ENCODE results near the gene CHD6. TPM values are rescaled to one million over a fixed set of nuclear protein-coding genes. Genes with fewer than 3 reads are reported as not detected.

CHD6 gene
- total and polyA plus RNA-seq, 8 donors: 27.7 to 68.6 (median 52.4) TPM

DNA sequence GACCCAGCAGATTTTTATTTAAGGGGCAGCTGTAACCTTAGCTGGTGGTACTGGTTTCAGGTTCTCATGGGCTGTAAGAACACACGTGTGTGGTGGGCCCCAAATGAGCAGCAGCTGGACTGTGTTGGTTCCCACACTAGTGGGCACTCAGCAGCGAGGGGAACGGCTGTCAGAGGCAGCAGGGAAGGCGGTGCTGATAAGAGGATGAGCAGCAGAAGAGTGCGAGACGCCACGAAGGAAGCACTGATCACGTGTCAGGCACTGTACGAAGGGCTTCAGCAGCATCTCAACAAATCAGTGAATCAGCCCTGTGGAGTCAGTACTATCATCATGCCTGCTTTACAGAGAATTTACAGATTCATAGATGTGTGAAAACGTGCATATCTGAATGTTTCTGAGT, 210.6 kb downstream of the CHD6 start:
- Histone ChIP-seq H3K27ac (no peak overlapping the region), H3K4me3 (no peak overlapping the region), H3K36me3 (peaks cover 0 to 90% of the 10 kb centered on the region in 2 donors), H3K4me1 (no peaks in the 10 kb centered on the region), H3K27me3 (no peaks in the 10 kb centered on the region), H3K9me3 (no peaks in the 10 kb centered on the region)
- ATAC-seq: no peak
- intact Hi-C loops (cut with DNase I): no loop called here
- DNase-seq: no peak
- TF ChIP-seq, protein P1, sequence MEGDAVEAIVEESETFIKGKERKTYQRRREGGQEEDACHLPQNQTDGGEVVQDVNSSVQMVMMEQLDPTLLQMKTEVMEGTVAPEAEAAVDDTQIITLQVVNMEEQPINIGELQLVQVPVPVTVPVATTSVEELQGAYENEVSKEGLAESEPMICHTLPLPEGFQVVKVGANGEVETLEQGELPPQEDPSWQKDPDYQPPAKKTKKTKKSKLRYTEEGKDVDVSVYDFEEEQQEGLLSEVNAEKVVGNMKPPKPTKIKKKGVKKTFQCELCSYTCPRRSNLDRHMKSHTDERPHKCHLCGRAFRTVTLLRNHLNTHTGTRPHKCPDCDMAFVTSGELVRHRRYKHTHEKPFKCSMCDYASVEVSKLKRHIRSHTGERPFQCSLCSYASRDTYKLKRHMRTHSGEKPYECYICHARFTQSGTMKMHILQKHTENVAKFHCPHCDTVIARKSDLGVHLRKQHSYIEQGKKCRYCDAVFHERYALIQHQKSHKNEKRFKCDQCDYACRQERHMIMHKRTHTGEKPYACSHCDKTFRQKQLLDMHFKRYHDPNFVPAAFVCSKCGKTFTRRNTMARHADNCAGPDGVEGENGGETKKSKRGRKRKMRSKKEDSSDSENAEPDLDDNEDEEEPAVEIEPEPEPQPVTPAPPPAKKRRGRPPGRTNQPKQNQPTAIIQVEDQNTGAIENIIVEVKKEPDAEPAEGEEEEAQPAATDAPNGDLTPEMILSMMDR (IDR thresholded peaks at IDR 0.05): no peak

DNA sequence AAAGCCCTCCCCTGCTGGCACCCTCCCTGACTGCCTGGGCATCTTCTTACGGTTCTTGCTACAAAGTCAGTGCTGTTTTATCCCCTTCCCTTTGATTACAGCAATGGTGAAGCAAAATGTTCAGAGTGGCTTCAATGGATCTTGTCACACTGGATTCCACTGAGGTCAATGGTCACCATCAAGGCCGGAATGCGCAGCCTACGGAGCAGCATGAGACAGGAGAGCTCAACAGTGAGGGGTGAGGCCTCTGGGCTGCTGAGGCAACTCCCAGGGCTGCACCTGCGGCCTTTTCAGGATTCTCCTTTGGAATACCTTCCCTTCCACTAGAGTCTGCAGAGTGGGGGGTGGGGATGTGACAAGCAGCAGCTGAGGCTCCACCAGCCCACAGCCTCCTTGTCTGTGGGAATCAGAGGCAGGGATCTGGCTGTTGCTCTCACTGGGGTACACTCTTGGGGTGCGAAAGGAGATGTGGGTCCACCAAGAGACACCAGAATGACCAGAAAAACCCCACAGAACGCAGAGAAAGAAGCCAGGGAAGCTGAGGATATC, 211.2 kb downstream of the CHD6 start:
- no peaks in the 10 kb centered on the region for H3K9me3 ChIP-seq
- TF ChIP-seq, protein P1 (IDR thresholded peaks at IDR 0.05): no peak
- H3K27me3 ChIP-seq: no peaks in the 10 kb centered on the region
- no peak overlapping the region for H3K27ac ChIP-seq
- peaks cover 0 to 83% of the 10 kb centered on the region in 2 donors for H3K36me3 ChIP-seq
- no peaks in the 10 kb centered on the region for H3K4me1 ChIP-seq
- no peak for ATAC-seq
- no peak overlapping the region for H3K4me3 ChIP-seq
- intact Hi-C loops (cut with DNase I): no loop called here
- DNase-seq: no peak

DNA sequence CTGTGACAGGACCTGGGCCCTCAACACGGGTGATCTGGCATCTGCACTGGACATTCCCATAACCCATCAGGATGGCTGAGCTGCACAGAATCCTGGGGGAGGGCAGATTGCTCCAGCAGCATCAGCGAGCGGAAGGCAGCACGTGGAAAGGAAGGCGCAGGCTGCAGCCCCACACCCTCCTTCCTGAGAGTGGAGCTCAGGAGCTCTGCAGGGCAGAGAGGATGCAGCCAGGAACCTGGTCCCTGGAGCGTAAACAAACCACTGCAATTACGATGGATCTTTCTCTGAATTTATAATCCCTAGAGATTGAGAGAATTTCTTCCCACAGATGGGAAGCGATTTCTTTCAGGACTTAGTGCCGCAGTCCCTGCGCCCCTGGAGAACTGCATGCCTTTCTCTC, 211.8 kb downstream of the CHD6 start:
- DNase-seq (no peak), ATAC-seq (peak; percentile 25)
- intact Hi-C loops (cut with DNase I): no loop called here
- TF ChIP-seq, protein P1 (IDR thresholded peaks at IDR 0.05): no peak
- H3K4me1 ChIP-seq: no peaks in the 10 kb centered on the region
- no peaks in the 10 kb centered on the region for H3K9me3 ChIP-seq
- no peaks in the 10 kb centered on the region for H3K27me3 ChIP-seq
- H3K36me3 ChIP-seq: peaks cover 0 to 78% of the 10 kb centered on the region in 2 donors
- H3K27ac ChIP-seq: no peak overlapping the region
- H3K4me3 ChIP-seq: no peak overlapping the region

DNA sequence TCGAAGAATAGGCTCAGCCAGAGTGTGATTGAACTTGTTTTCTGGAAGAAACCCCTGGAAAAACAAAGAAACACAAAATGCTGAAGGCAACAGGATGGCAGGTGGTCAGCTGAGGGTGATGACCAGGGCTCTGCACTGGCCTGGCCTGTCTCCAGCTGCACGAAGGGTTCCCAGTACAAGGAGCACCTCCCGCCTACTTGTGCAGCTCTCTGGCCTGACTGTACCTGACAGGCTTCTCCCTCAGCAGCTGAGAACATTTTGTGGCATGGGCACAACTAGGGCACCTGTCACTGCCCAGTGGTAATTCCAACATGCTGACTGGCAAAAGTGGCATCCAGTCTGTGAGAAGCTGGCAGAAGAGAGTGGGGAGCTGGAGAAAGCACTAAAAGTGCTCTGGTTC, 212.7 kb downstream of the CHD6 start:
- Histone ChIP-seq H3K9me3 (no peaks in the 10 kb centered on the region), H3K4me3 (no peak overlapping the region), H3K27me3 (no peaks in the 10 kb centered on the region), H3K36me3 (peaks cover 0 to 69% of the 10 kb centered on the region in 2 donors), H3K4me1 (no peaks in the 10 kb centered on the region), H3K27ac (no peak overlapping the region)
- intact Hi-C loops (cut with DNase I): no loop called here
- TF ChIP-seq, protein P1 (IDR thresholded peaks at IDR 0.05): no peak
- ATAC-seq (no peak), DNase-seq (no peak)

DNA sequence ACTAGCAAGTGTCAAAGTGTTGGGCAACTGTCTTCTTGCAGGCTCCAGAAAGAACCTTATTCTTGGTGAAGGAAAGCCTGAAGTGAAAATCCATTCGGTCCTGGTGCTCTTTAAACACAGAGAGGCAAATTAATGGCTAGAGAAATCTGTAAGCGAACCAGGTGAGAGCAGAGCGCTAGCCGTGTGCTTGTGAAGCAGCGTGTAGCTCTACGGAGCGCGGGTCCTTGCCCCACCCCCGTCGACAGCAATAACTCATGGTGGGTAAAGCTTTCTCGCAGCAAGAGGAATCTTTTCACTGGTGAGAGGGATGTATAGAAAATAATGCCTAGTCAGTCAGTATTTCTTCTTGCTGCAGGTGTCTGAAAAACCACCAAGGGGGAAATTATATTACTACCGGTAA, 214.6 kb downstream of the CHD6 start:
- intact Hi-C loops (cut with DNase I): no loop called here

More for the DNA sequence above, 214.6 kb downstream of the CHD6 start:
- Histone ChIP-seq H3K36me3 (peaks cover 0 to 51% of the 10 kb centered on the region in 2 donors), H3K9me3 (no peaks in the 10 kb centered on the region), H3K4me1 (no peaks in the 10 kb centered on the region), H3K4me3 (no peak overlapping the region), H3K27me3 (no peaks in the 10 kb centered on the region), H3K27ac (no peak overlapping the region)
- TF ChIP-seq, protein P1 (IDR thresholded peaks at IDR 0.05): no peak
- DNase-seq: no peak
- no peak for ATAC-seq
